Ovary (tissue), 9 donors: Measurements from ENCODE around the gene CEP350. TPM values are rescaled to one million over a fixed set of nuclear protein-coding genes. Genes with fewer than 3 reads are reported as not detected.

Source experiments
- DNase-seq, 5 donors: peaks; one replicate each; pipeline ENCODE4 v3.0.0-alpha.2; 2019 to 2020
- H3K27ac ChIP-seq, 2 donors: fragments of 200-600 bp; one replicate each; pipeline versions ENCODE4 v1.5.1 to v1.8.0; 2019 to 2022
- H3K27me3 ChIP-seq: fragments of 200-600 bp; one replicate; pipeline ENCODE4 v1.8.0; 2022
- H3K36me3 ChIP-seq: fragments of 200-600 bp; sonication (generic); one replicate; pipeline ENCODE4 v1.5.1; 2019
- H3K4me1 ChIP-seq: one replicate; pipeline ENCODE4 v1.8.1; 2013; ENCODE audit warnings: mild to moderate bottlenecking, moderate library complexity; ENCODE audit not compliant: insufficient read depth
- H3K4me3 ChIP-seq: fragments of 200-600 bp; sonication (generic); one replicate; pipeline ENCODE4 v1.5.1; 2017
- H3K9me3 ChIP-seq, 2 donors: fragments of 200-600 bp in 1 of 2; sonication (generic) in 1 of 2; one replicate each; pipeline versions ENCODE4 v1.5.1 to v1.8.1; 2013 to 2019; ENCODE audit warnings: mild to moderate bottlenecking in 1 of 2, moderate library complexity in 1 of 2
- EP300 ChIP-seq: sonication (generic); formaldehyde crosslinking; IDR thresholded peaks from one replicate; pipeline ENCODE4 v1.6.1; 2017; ENCODE audit warnings: antibody characterized with exemption
- POLR2A ChIP-seq: fragments of 450-650 bp; IDR thresholded peaks from one replicate; pipeline ENCODE4 v1.6.1; 2017; ENCODE audit warnings: antibody characterized with exemption, mild to moderate bottlenecking, moderate library complexity
- WGBS, 3 donors: extraction: QIAGEN DNeasy Blood & Tissue Kit in 1 of 3; methylation state at CpG; one replicate each; pipeline versions ENCODE4 v1.1.5 to v1.1.7; 2013 to 2017; 5-methylcytosine and 5-hydroxymethylcytosine counted together
- intact Hi-C, 4 donors: fragments of 100-400 bp; cut with DNase I; formaldehyde crosslinking; loops; one replicate each; pipeline versions ENCODE4 v1.11.0 to v1.15.1; 2022 to 2023
- polyA plus RNA-seq, 2 donors: library from polyadenylated mRNA; stranded (reverse); fragments of 200-250 nt in 1 of 2; fragments of 350-450 nt in 1 of 2; fragmentation: Illumina TruSeq in 1 of 2; extraction: RNeasy Lipid Tissue Mini Kit (QIAGEN cat#74804) in 1 of 2; gene quantifications; one replicate each; pipeline ENCODE4 v1.2.3, GENCODE V29; 2013 to 2014
- total RNA-seq, 7 donors: library from RNA; depleted of rRNA in 2 of 7; stranded (reverse); fragments of >200 nt in 2 of 7; fragmentation: NEBNext Ultra II Directional in 3 of 7; extraction: Animal tissue kit (Norgen Biotek cat#: 25700) in 3 of 7; gene quantifications; one replicate each; pipeline versions ENCODE4 v1.1.0 to v1.2.4, GENCODE V29; 2016 to 2023
- TF ChIP-seq, protein P1 (sequence below), 3 donors: fragments of 450-650 bp in 2 of 3; fragments of 200-600 bp in 1 of 3; IDR thresholded peaks; one replicate each; pipeline versions ENCODE4 v1.5.1 to v1.8.0; 2016 to 2022; ENCODE audit warnings: antibody characterized with exemption in 3 of 3, mild to moderate bottlenecking in 1 of 3
- donor health status: DM: no; HTN: no; CAD: no; lungs with moderate emphysema.
- donor health status: DM: no; HTN: no; CAD: no.
- donor health status: Bipolar disorder and iron deficiency.
- donor health status: DM: yes; HTN: yes; CAD: no.
- donor health status: DM: no; HTN: no; CAD: no.
- donor health status: DM: yes; HTN: yes; CAD: no.

CEP350 gene
- total and polyA plus RNA-seq, 9 donors: 7.9 to 69.4 (median 53.1) TPM

DNA sequence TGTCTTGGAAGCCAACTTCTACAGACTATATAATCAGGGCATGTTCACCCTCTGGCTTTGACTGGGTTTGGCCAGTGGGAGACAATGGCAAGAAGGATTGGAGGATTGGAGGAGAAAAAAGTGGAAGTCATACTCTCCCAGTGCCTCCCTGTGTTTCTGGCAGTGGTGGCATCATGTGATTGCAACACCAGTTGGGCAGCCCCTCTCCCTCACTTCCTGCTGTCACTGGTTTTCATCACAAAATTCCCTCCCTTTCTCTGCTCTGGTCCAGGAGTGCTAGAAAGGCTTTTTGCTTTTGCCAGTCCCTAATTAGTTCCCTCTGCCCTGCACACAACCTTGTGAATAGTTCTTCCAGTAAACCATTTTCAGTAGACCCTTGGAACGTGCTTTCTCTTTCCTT is 196.4 kb downstream of the CEP350 start:
- H3K27ac ChIP-seq: no peak overlapping the region
- 2 to 28% (median 9%) methylated on average over 1 of the region's 1 CpG for WGBS, 3 donors
- DNase-seq: no peak
- H3K4me3 ChIP-seq: no peak overlapping the region
- H3K4me1 ChIP-seq: peaks cover 3% of the 10 kb centered on the region
- H3K36me3 ChIP-seq: no peaks in the 10 kb centered on the region
- H3K27me3 ChIP-seq: no peaks in the 10 kb centered on the region
- TF ChIP-seq EP300: no peak
- TF ChIP-seq, protein P1, sequence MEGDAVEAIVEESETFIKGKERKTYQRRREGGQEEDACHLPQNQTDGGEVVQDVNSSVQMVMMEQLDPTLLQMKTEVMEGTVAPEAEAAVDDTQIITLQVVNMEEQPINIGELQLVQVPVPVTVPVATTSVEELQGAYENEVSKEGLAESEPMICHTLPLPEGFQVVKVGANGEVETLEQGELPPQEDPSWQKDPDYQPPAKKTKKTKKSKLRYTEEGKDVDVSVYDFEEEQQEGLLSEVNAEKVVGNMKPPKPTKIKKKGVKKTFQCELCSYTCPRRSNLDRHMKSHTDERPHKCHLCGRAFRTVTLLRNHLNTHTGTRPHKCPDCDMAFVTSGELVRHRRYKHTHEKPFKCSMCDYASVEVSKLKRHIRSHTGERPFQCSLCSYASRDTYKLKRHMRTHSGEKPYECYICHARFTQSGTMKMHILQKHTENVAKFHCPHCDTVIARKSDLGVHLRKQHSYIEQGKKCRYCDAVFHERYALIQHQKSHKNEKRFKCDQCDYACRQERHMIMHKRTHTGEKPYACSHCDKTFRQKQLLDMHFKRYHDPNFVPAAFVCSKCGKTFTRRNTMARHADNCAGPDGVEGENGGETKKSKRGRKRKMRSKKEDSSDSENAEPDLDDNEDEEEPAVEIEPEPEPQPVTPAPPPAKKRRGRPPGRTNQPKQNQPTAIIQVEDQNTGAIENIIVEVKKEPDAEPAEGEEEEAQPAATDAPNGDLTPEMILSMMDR (IDR thresholded peaks at IDR 0.05): no peak
- TF ChIP-seq POLR2A: no peak
- no peaks in the 10 kb centered on the region for H3K9me3 ChIP-seq
- intact Hi-C loops: loop anchor here in 1 of 4 donors (5.0 kb wide), 1 partner anchor 269 kb away; the partner anchor contains the start of gene TOR1AIP1

DNA sequence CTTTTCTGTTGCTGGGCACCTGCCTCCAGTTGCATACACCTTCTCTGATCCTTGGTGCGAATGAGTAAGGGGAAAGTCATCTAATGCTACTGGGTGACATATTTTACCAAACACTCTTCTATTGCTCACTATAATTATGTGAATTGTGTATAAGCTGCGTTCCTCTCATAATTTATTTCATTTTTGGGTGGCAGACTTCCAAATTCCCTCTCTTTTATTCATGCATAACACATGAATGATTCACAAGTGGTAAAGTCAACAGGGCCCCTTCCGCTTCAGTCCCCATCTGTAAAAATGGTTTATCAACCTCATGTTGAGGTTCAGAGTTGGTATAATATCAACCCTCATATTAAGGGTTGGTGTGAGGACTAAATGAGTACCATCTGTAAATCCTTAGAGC is 196.9 kb downstream of the CEP350 start:
- peaks cover 6% of the 10 kb centered on the region for H3K4me1 ChIP-seq
- H3K36me3 ChIP-seq: no peaks in the 10 kb centered on the region
- intact Hi-C loops: loop anchor here in 1 of 4 donors (5.0 kb wide), 1 partner anchor 269 kb away; the partner anchor contains the start of gene TOR1AIP1
- H3K27ac ChIP-seq: no peak overlapping the region
- WGBS, 3 donors: 61 to 67% (median 61%) methylated on average over 3 of the region's 3 CpGs
- H3K4me3 ChIP-seq: no peak overlapping the region
- no peaks in the 10 kb centered on the region for H3K27me3 ChIP-seq
- DNase-seq: no peak
- H3K9me3 ChIP-seq: no peaks in the 10 kb centered on the region
- TF ChIP-seq, protein P1 (IDR thresholded peaks at IDR 0.05): no peak
- TF ChIP-seq EP300: no peak
- no peak for TF ChIP-seq POLR2A

DNA sequence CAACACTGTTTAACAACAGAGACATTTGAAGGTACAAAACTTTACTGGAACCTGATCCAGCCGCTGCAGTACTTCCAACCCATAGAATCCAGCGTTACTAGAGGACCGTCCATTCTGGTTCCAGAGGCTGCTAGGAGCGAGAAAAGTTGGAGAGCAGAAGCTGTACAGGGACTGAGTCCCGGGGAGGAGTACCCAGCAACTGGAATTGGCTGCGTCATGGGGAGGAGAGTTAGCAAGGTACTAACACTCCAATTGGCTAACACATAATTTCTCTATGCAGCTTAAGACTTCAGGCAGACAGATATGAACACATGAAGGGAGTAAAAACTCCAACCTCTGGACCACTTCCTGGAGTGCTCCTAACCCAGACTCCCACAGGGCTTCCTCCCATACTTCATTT is 198.0 kb downstream of the CEP350 start:
- no peaks in the 10 kb centered on the region for H3K9me3 ChIP-seq
- TF ChIP-seq EP300 (no peak), POLR2A (no peak)
- TF ChIP-seq, protein P1 (IDR thresholded peaks at IDR 0.05): no peak
- intact Hi-C loops: loop anchor here in 1 of 4 donors (5.0 kb wide), 1 partner anchor 270 kb away; the partner anchor contains the start of gene TOR1AIP1
- no peaks in the 10 kb centered on the region for H3K36me3 ChIP-seq
- DNase-seq: no peak
- WGBS, 3 donors: 79 to 94% (median 86%) methylated on average over 6 of the region's 6 CpGs
- no peaks in the 10 kb centered on the region for H3K27me3 ChIP-seq
- no peak overlapping the region for H3K27ac ChIP-seq
- H3K4me1 ChIP-seq: peaks cover 14% of the 10 kb centered on the region
- H3K4me3 ChIP-seq: no peak overlapping the region

DNA sequence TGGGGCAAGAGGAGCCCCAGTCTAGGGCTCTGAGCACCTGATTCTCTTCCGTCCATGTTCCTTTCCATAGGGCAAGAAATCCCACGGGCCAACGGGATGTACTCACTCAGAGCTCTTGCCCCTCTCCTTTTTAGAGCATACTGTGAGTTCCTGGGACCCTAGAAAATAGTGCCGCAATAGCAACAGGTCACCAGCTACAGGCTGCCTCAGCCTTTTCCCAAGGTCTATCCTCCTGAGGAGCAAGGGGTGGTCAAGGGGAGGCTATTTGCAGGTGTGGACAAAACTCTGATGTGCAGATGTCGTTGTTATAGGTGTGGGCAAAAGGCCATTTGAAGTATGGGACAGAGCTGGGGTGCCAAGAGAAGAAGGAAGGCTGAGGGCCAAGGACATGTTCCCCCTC is 198.4 kb downstream of the CEP350 start:
- intact Hi-C loops: loop anchor here in 1 of 4 donors (5.0 kb wide), 1 partner anchor 271 kb away; the partner anchor contains the start of gene TOR1AIP1
- Histone ChIP-seq H3K27ac (no peak overlapping the region), H3K27me3 (no peaks in the 10 kb centered on the region), H3K9me3 (no peaks in the 10 kb centered on the region), H3K4me1 (peaks cover 14% of the 10 kb centered on the region), H3K4me3 (no peak overlapping the region), H3K36me3 (no peaks in the 10 kb centered on the region)
- DNase-seq: no peak
- 86 to 88% (median 87%) methylated on average over 5 of the region's 5 CpGs for WGBS, 3 donors
- TF ChIP-seq EP300 (no peak), POLR2A (no peak)
- TF ChIP-seq, protein P1 (IDR thresholded peaks at IDR 0.05): no peak
